SU-DHL-6 (cell line): ENCODE data around the gene SPRY2.

Experiments used
- H2AFZ ChIP-seq: fragments of 200-600 bp; sonication (generic); 2 replicates; pipeline ENCODE4 v1.6.1; 2014; ENCODE audit warnings: low read depth, mild to moderate bottlenecking, moderate library complexity, mixed read lengths, antibody characterized with exemption, low read length; ENCODE audit not compliant: severe bottlenecking
- H3F3A ChIP-seq: fragments of 200-600 bp; shearing (Covaris generic); 2 replicates; pipeline ENCODE4 v1.6.0; 2016; ENCODE audit warnings: antibody characterized with exemption, mild to moderate bottlenecking; ENCODE audit not compliant: insufficient read depth
- H3K27ac ChIP-seq: fragments of 200-600 bp; sonication (generic); 2 replicates; pipeline ENCODE4 v1.5.1; 2016; ENCODE audit warnings: low read depth, mild to moderate bottlenecking, low read length, moderate library complexity, mixed read lengths
- H3K27me3 ChIP-seq: fragments of 200-600 bp; sonication (generic), shearing (Covaris generic); 2 replicates; pipeline ENCODE4 v1.6.0; 2014; ENCODE audit warnings: mild to moderate bottlenecking, low read length
- H3K36me3 ChIP-seq: fragments of 200-600 bp; sonication (generic); 2 replicates; pipeline ENCODE4 v1.6.1; 2014; ENCODE audit warnings: mild to moderate bottlenecking, low read length, mixed read lengths
- H3K4me2 ChIP-seq: fragments of 300-600, 200-600 bp; shearing (Covaris generic), sonication (generic); 2 replicates; pipeline ENCODE4 v1.6.0; 2014; ENCODE audit warnings: low read length, low read depth, mild to moderate bottlenecking; ENCODE audit not compliant: poor library complexity, severe bottlenecking
- H3K4me3 ChIP-seq: fragments of 200-600 bp; sonication (generic); 2 replicates; pipeline ENCODE4 v1.5.1; 2014; ENCODE audit warnings: antibody characterized with exemption, low read length, mild to moderate bottlenecking, mixed read lengths; ENCODE audit not compliant: insufficient read depth, poor library complexity, severe bottlenecking
- H3K79me2 ChIP-seq: fragments of 200-600 bp; sonication (generic); 2 replicates; pipeline ENCODE4 v1.6.1; 2014; ENCODE audit warnings: mild to moderate bottlenecking, low read length, moderate library complexity; ENCODE audit not compliant: insufficient read depth
- H3K9ac ChIP-seq: fragments of 200-600 bp; sonication (generic); 2 replicates; pipeline ENCODE4 v1.7.0; 2014; ENCODE audit warnings: mild to moderate bottlenecking, low read length
- H3K9me2 ChIP-seq: fragments of 200-600 bp; sonication (generic); replicated peaks from 2 replicates; pipeline ENCODE4 v1.6.1; 2014; ENCODE audit warnings: low read length; ENCODE audit not compliant: insufficient read depth
- H3K9me3 ChIP-seq: fragments of 200-600 bp; sonication (generic); 2 replicates; pipeline ENCODE4 v1.6.1; 2014; ENCODE audit warnings: low read length, mixed read lengths; ENCODE audit not compliant: insufficient read depth
- H4K20me1 ChIP-seq: fragments of 200-600 bp; sonication (generic); 2 replicates; pipeline ENCODE4 v1.6.1; 2014; ENCODE audit warnings: low read depth, mild to moderate bottlenecking, antibody characterized with exemption, low read length, moderate library complexity, mixed read lengths
- EZH2phosphoT487 ChIP-seq: fragments of 200-600 bp; sonication (generic), shearing (Covaris generic); conservative IDR thresholded peaks from 2 replicates; pipeline ENCODE4 v1.6.1; 2018; ENCODE audit warnings: mild to moderate bottlenecking, antibody characterized with exemption, low read length, moderate library complexity, mixed read lengths
- TF ChIP-seq, protein P1 (sequence below): fragments of 200-600 bp; sonication (generic); IDR thresholded peaks from one replicate; pipeline ENCODE4 v1.5.1; 2017; ENCODE audit warnings: antibody characterized with exemption, mild to moderate bottlenecking, low read length, moderate library complexity; ENCODE audit not compliant: insufficient read depth, poor library complexity, severe bottlenecking

Gene SPRY2

DNA sequence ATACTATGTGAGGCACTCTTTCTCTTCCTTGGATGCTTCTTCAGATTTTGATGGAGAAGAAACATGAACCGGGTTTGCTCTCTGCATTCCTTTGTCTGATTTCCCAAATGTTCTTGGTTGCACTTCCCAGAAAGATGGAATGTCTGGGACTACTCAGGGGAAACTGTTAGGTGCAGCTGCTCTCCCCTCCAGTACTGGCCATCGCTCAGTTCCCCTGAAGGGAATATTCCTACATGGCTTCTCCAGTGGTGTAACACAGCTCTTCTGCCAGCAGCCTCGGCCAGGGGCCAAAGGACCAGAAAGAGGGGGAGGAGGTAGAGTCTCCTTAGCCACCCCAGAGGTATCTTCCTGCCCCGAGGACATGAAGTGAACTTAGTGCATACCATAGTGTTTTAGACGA is 33.5 kb upstream of the SPRY2 start:
- Histone ChIP-seq H2AFZ (no peak overlapping the region), H3K9ac (no peak overlapping the region), H3K9me3 (no peaks in the 10 kb centered on the region)

DNA sequence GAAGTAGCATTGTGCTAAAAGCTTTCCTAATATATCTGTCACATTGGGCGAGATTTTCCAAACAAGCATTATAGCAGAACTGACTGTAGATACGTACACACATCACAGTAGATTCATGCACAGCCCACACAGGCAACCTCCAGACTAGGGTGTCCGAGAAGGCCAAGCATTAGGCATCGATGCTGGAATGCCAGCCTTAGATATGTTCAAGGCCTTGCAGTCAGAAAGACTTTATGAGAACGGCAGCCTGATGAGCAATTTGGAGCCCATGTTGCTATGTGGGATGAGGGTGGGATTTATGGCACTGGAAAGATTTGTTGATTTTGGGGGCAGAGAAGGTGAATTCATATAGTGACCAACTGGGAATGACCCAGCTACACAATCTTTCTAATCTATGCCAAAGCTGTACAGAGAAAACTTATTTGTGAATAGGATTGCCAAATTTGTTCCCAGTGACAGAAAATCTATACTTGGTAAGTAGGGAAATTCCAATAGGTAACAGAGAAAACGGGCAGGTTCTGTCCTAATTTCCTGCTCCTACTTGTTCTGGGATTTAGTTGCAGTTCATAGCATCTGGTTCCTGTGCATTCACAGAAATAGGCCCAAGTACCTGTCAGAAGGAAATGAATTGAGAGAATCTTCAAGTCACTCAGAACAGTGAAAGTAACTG is 31.0 kb upstream of the SPRY2 start:
- Histone ChIP-seq H4K20me1 (no peaks in the 10 kb centered on the region), H3K4me3 (no peak overlapping the region), H2AFZ (no peak overlapping the region), H3K27me3 (no peaks in the 10 kb centered on the region), H3K79me2 (no peaks in the 10 kb centered on the region), H3K27ac (no peak overlapping the region), H3K9ac (no peak overlapping the region), H3K4me2 (no peak overlapping the region), H3K9me3 (no peaks in the 10 kb centered on the region), H3K9me2 (no peaks in the 10 kb centered on the region), H3F3A (no peaks in the 10 kb centered on the region), H3K36me3 (no peaks in the 10 kb centered on the region)
- TF ChIP-seq EZH2phosphoT487, result no peak
- TF ChIP-seq, protein P1, sequence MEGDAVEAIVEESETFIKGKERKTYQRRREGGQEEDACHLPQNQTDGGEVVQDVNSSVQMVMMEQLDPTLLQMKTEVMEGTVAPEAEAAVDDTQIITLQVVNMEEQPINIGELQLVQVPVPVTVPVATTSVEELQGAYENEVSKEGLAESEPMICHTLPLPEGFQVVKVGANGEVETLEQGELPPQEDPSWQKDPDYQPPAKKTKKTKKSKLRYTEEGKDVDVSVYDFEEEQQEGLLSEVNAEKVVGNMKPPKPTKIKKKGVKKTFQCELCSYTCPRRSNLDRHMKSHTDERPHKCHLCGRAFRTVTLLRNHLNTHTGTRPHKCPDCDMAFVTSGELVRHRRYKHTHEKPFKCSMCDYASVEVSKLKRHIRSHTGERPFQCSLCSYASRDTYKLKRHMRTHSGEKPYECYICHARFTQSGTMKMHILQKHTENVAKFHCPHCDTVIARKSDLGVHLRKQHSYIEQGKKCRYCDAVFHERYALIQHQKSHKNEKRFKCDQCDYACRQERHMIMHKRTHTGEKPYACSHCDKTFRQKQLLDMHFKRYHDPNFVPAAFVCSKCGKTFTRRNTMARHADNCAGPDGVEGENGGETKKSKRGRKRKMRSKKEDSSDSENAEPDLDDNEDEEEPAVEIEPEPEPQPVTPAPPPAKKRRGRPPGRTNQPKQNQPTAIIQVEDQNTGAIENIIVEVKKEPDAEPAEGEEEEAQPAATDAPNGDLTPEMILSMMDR, result no peak

More for the DNA sequence above, 33.5 kb upstream of the SPRY2 start:
- H3K79me2 ChIP-seq, result no peaks in the 10 kb centered on the region
- no peaks in the 10 kb centered on the region for H3K9me2 ChIP-seq
- no peaks in the 10 kb centered on the region for H3K27me3 ChIP-seq
- H4K20me1 ChIP-seq, result no peaks in the 10 kb centered on the region
- H3K4me2 ChIP-seq, result no peak overlapping the region
- H3K36me3 ChIP-seq, result no peaks in the 10 kb centered on the region
- no peak overlapping the region for H3K4me3 ChIP-seq
- TF ChIP-seq EZH2phosphoT487, result no peak
- TF ChIP-seq, protein P1, result no peak
- H3K27ac ChIP-seq, result no peak overlapping the region
- no peaks in the 10 kb centered on the region for H3F3A ChIP-seq

DNA sequence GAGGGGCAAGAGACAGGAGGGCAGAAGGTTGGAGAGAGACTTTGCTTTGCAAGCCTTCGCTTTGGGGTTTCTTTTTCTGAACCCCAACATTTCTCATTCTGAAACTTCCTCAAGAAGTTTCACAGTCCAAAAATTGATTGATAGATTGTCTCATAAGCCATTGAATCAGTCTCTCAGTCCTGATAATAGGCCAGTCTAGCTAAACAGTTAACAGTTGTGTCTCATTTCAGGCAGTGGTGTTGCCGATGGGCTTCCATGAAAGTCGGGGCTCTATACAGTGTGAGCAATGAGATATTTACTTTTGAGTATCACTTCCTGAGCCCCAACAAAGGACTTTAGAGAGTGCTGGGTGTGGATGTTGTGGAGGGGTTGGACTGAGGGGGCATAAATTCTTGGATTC is 26.5 kb upstream of the SPRY2 start:
- Histone ChIP-seq H3K9ac (no peak overlapping the region), H3F3A (no peaks in the 10 kb centered on the region), H3K4me3 (no peak overlapping the region), H3K4me2 (no peak overlapping the region), H3K36me3 (no peaks in the 10 kb centered on the region), H2AFZ (no peak overlapping the region), H3K9me2 (no peaks in the 10 kb centered on the region), H3K27me3 (no peaks in the 10 kb centered on the region), H3K79me2 (no peaks in the 10 kb centered on the region), H4K20me1 (no peaks in the 10 kb centered on the region), H3K9me3 (no peaks in the 10 kb centered on the region), H3K27ac (no peak overlapping the region)
- TF ChIP-seq, protein P1, result no peak
- no peak for TF ChIP-seq EZH2phosphoT487
